DND-41 (cell line): ENCODE measurements around the gene RAMP2.

Source experiments
- EZH2 ChIP-seq: IDR thresholded peaks from 3 replicates; pipeline ENCODE4 v1.6.1; 2012; ENCODE audit warnings: borderline replicate concordance, low read depth, mild to moderate bottlenecking, moderate library complexity, low read length, inconsistent platforms; ENCODE audit not compliant: severe bottlenecking
- TF ChIP-seq, protein P1 (sequence below): IDR thresholded peaks from 2 replicates; pipeline ENCODE4 v1.5.1; 2012; ENCODE audit warnings: borderline replicate concordance, low read length, moderate library complexity, mild to moderate bottlenecking; ENCODE audit not compliant: poor library complexity, severe bottlenecking; ENCODE audit errors: extremely low read depth

DNA sequence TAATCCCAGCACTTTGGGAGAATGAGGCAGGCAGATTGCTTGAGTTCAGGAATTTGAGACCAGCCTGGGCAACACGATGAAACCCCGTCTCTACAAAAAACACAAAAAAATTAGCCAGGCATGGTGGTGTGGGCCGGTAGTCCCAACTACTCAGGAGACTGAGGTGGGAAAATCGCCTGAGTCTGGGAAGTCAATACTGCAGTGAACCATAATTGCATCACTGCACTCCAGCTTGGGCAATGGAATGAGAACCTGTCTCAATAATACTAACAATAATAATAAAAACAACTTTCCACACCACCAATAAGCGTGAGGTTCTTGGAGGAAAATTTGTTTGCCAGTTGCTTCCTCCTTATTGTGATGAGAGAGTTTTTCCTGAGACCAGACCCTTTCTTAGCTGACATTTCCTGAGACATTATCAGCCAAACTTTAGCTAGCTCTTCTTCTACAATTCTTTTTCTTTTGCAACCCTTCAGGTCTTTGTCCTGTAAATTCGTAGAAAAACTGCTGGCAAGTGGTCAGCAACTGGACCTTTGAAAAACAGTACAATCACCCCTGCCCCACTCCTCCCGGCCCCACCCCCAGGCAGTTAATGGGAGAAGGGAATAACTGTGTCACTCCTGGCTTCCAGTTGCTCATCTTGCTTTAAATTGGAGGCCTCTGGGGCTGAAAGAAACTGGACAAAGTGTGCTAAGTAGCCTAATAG, 12.7 kb upstream of the RAMP2 start:
- TF ChIP-seq, protein P1, sequence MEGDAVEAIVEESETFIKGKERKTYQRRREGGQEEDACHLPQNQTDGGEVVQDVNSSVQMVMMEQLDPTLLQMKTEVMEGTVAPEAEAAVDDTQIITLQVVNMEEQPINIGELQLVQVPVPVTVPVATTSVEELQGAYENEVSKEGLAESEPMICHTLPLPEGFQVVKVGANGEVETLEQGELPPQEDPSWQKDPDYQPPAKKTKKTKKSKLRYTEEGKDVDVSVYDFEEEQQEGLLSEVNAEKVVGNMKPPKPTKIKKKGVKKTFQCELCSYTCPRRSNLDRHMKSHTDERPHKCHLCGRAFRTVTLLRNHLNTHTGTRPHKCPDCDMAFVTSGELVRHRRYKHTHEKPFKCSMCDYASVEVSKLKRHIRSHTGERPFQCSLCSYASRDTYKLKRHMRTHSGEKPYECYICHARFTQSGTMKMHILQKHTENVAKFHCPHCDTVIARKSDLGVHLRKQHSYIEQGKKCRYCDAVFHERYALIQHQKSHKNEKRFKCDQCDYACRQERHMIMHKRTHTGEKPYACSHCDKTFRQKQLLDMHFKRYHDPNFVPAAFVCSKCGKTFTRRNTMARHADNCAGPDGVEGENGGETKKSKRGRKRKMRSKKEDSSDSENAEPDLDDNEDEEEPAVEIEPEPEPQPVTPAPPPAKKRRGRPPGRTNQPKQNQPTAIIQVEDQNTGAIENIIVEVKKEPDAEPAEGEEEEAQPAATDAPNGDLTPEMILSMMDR: no peak
- no peak for TF ChIP-seq EZH2
